Upper lobe of right lung (tissue), 1 donor: ENCODE measurements around the gene RPS21. TPM values are rescaled to one million over a fixed set of nuclear protein-coding genes. Genes with fewer than 3 reads are reported as not detected.
A peak's percentile ranks its signal among the peaks of the same experiment; 100 is the strongest.

Experiments
- ATAC-seq: fragments of 200-7000 bp; cut with Tn5 transposase; one replicate; pipeline ENCODE4 v1.9.1; 2020; ENCODE audit warnings: mild to moderate bottlenecking, moderate library complexity
- DNase-seq: peaks from one replicate; pipeline ENCODE4 v3.0.0-alpha.2; 2020
- H3K27ac ChIP-seq: fragments of 200-600 bp; one replicate; pipeline ENCODE4 v1.8.0; 2022
- H3K27me3 ChIP-seq: fragments of 200-600 bp; one replicate; pipeline ENCODE4 v1.8.0; 2022; ENCODE audit warnings: mild to moderate bottlenecking
- H3K36me3 ChIP-seq: fragments of 200-600 bp; one replicate; pipeline ENCODE4 v1.8.0; 2022
- H3K4me1 ChIP-seq: fragments of 200-600 bp; one replicate; pipeline ENCODE4 v1.8.0; 2022
- H3K4me3 ChIP-seq: fragments of 200-600 bp; one replicate; pipeline ENCODE4 v1.8.0; 2022; ENCODE audit warnings: mild to moderate bottlenecking
- H3K9me3 ChIP-seq: fragments of 200-600 bp; one replicate; pipeline ENCODE4 v1.8.0; 2022
- CTCF ChIP-seq: fragments of 200-600 bp; IDR thresholded peaks from one replicate; pipeline ENCODE4 v1.8.0; 2022; ENCODE audit warnings: antibody characterized with exemption
- intact Hi-C: fragments of 100-400 bp; cut with DNase I; formaldehyde crosslinking; loops from one replicate; pipeline ENCODE4 v1.11.0; 2022
- total RNA-seq: library from RNA; stranded (reverse); fragmentation: NEBNext Ultra II Directional; extraction: Animal tissue kit (Norgen Biotek cat#: 25700); gene quantifications from one replicate; pipeline ENCODE4 v1.2.1, GENCODE V29; 2021
- donor health status: DM: no; HTN: yes; CAD: no; lungs with severe emphysema.

RPS21 gene
- total RNA-seq, 1 donor from 2014 or later, result 1,050 TPM

GRCh38 chr20:62354811-62355341 lies 32.0 kb upstream of the RPS21 start:
- no peak overlapping the region for H3K4me3 ChIP-seq

GRCh38 chr20:62355516-62355877 lies 31.4 kb upstream of the RPS21 start:
- Histone ChIP-seq H3K9me3 (no peaks in the 10 kb centered on the region), H3K27ac (peak overlapping the region; percentile 83), H3K4me1 (peaks cover 62% of the 10 kb centered on the region), H3K27me3 (no peaks in the 10 kb centered on the region), H3K36me3 (peaks cover 11% of the 10 kb centered on the region), H3K4me3 (no peak overlapping the region)
- no peak for TF ChIP-seq CTCF
- DNase-seq, result no peak
- intact Hi-C loops, result no loop called here
- peak; percentile 21 for ATAC-seq

More at GRCh38 chr20:62354811-62355341, 32.0 kb upstream of the RPS21 start:
- H3K27ac ChIP-seq, result peak overlapping the region; percentile 83
- peaks cover 63% of the 10 kb centered on the region for H3K4me1 ChIP-seq
- no peaks in the 10 kb centered on the region for H3K27me3 ChIP-seq
- intact Hi-C loops, result no loop called here
- DNase-seq (no peak), ATAC-seq (no peak)
- TF ChIP-seq CTCF, result no peak
- H3K36me3 ChIP-seq, result peaks cover 11% of the 10 kb centered on the region
- H3K9me3 ChIP-seq, result no peaks in the 10 kb centered on the region

GRCh38 chr20:62355878-62356588 lies 30.9 kb upstream of the RPS21 start:
- no peaks in the 10 kb centered on the region for H3K9me3 ChIP-seq
- peaks cover 8% of the 10 kb centered on the region for H3K36me3 ChIP-seq
- no peak for ATAC-seq
- H3K4me1 ChIP-seq, result peaks cover 64% of the 10 kb centered on the region
- H3K27me3 ChIP-seq, result no peaks in the 10 kb centered on the region
- H3K4me3 ChIP-seq, result peak overlapping the region; percentile 14
- peak overlapping the region; percentile 83 for H3K27ac ChIP-seq
- intact Hi-C loops, result no loop called here
- TF ChIP-seq CTCF, result no peak
- no peak for DNase-seq

GRCh38 chr20:62356589-62357186 lies 30.2 kb upstream of the RPS21 start:
- no peak for TF ChIP-seq CTCF
- Histone ChIP-seq H3K4me1 (peaks cover 70% of the 10 kb centered on the region), H3K27me3 (no peaks in the 10 kb centered on the region), H3K9me3 (no peaks in the 10 kb centered on the region), H3K27ac (peak overlapping the region; percentile 83), H3K4me3 (peak overlapping the region; percentile 14), H3K36me3 (peaks cover 2% of the 10 kb centered on the region)
- ATAC-seq, result no peak
- intact Hi-C loops, result no loop called here
- no peak for DNase-seq

GRCh38 chr20:62357187-62357667 lies 29.7 kb upstream of the RPS21 start:
- ATAC-seq, result peak; percentile 0
- peaks cover 75% of the 10 kb centered on the region for H3K4me1 ChIP-seq
- no peaks in the 10 kb centered on the region for H3K36me3 ChIP-seq
- H3K4me3 ChIP-seq, result peak overlapping the region; percentile 13
- H3K9me3 ChIP-seq, result no peaks in the 10 kb centered on the region
- intact Hi-C loops, result no loop called here
- H3K27ac ChIP-seq, result peak overlapping the region; percentile 83
- DNase-seq, result no peak
- H3K27me3 ChIP-seq, result no peaks in the 10 kb centered on the region
- TF ChIP-seq CTCF, result no peak
